ENCODE results near the gene NAT8L. TPM values are rescaled to one million over a fixed set of nuclear protein-coding genes. Genes with fewer than 3 reads are reported as not detected.

The NAT8L gene
- total and polyA plus RNA-seq, 2 donors: 0.09 to 0.43 TPM

DNA sequence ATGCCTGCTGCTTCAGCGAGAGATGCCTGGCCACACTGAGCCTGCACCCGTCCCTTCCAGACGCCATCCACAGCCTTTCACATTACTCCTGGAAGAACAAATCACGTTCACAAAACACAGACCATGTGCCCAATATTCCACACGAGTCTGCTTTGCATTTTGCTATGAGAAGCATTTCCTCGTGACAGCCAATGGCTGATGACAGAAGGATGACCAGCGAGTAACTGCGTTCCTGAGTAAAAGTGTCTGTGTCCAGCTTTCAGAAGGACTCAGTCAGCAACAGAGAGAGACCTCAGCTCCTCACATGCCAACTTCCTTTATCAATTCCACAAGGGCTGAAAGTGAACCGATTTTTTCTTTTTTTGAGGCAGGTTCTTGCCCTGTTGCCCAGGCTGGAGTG, 19.5 kb downstream of the NAT8L start:
- Histone ChIP-seq H3K4me1 (ENCODE audit: control insufficient read depth in 2 of 2, insufficient read depth in 2 of 2, low read length in 2 of 2) (no peaks in the 10 kb centered on the region), H3K9me3 (ENCODE audit: control insufficient read depth in 2 of 2, insufficient read depth in 1 of 2, low read length in 1 of 2) (no peaks in the 10 kb centered on the region), H3K4me3 (ENCODE audit: low read length in 2 of 2) (no peak overlapping the region), H3K27ac (ENCODE audit: low read depth in 1 of 2, low read length in 1 of 2) (no peak overlapping the region), H3K36me3 (ENCODE audit: control insufficient read depth in 2 of 2, insufficient read depth in 2 of 2, low read length in 1 of 2) (no peaks in the 10 kb centered on the region), H3K27me3 (ENCODE audit: control insufficient read depth in 2 of 2, insufficient read depth in 1 of 2, low read length in 1 of 2) (peaks cover 0 to 8% of the 10 kb centered on the region in 2 donors)
- DNase-seq (ENCODE audit: low read depth in 6 of 9, low spot score in 9 of 9): no peak
- 90% methylated on average over 9 of the region's 9 CpGs for WGBS

DNA sequence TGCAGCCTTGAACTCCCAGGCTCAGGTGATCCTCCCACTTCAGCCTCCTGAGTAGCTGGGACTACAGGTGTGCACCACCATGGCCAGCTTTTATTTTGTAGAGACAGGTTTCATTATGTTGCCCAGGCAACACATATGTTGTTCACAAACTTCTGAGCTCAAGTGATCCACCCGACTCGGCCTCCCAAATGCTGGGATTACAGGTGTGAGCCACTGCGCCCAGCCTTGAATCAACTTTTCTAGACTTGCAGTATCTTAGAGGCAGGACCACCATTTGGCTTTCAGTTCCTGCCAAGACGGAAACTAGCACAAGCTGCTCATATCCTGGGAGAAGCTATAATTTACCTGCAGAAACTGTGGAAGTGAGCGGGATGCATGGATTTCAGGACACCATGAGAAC, 19.9 kb downstream of the NAT8L start:
- peaks cover 0 to 8% of the 10 kb centered on the region in 2 donors for H3K27me3 ChIP-seq (ENCODE audit: control insufficient read depth in 2 of 2, insufficient read depth in 1 of 2, low read length in 1 of 2)
- H3K36me3 ChIP-seq (ENCODE audit: control insufficient read depth in 2 of 2, insufficient read depth in 2 of 2, low read length in 1 of 2): no peaks in the 10 kb centered on the region
- 96% methylated on average over 5 of the region's 5 CpGs for WGBS
- H3K4me3 ChIP-seq (ENCODE audit: low read length in 2 of 2): no peak overlapping the region
- no peaks in the 10 kb centered on the region for H3K4me1 ChIP-seq (ENCODE audit: control insufficient read depth in 2 of 2, insufficient read depth in 2 of 2, low read length in 2 of 2)
- H3K9me3 ChIP-seq (ENCODE audit: control insufficient read depth in 2 of 2, insufficient read depth in 1 of 2, low read length in 1 of 2): no peaks in the 10 kb centered on the region
- H3K27ac ChIP-seq (ENCODE audit: low read depth in 1 of 2, low read length in 1 of 2): no peak overlapping the region
- no peak for DNase-seq (ENCODE audit: low read depth in 6 of 9, low spot score in 9 of 9)

GRCh38 chr4:2079926-2080325, 20.8 kb downstream of the NAT8L start:
- no peak for DNase-seq (ENCODE audit: low read depth in 6 of 9, low spot score in 9 of 9)
- Histone ChIP-seq H3K36me3 (ENCODE audit: control insufficient read depth in 2 of 2, insufficient read depth in 2 of 2, low read length in 1 of 2) (no peaks in the 10 kb centered on the region), H3K4me3 (ENCODE audit: low read length in 2 of 2) (no peak overlapping the region), H3K27me3 (ENCODE audit: control insufficient read depth in 2 of 2, insufficient read depth in 1 of 2, low read length in 1 of 2) (peaks cover 0 to 13% of the 10 kb centered on the region in 2 donors), H3K9me3 (ENCODE audit: control insufficient read depth in 2 of 2, insufficient read depth in 1 of 2, low read length in 1 of 2) (no peaks in the 10 kb centered on the region), H3K4me1 (ENCODE audit: control insufficient read depth in 2 of 2, insufficient read depth in 2 of 2, low read length in 2 of 2) (no peaks in the 10 kb centered on the region), H3K27ac (ENCODE audit: low read depth in 1 of 2, low read length in 1 of 2) (no peak overlapping the region)
- 95% methylated on average over 9 of the region's 9 CpGs for WGBS

DNA sequence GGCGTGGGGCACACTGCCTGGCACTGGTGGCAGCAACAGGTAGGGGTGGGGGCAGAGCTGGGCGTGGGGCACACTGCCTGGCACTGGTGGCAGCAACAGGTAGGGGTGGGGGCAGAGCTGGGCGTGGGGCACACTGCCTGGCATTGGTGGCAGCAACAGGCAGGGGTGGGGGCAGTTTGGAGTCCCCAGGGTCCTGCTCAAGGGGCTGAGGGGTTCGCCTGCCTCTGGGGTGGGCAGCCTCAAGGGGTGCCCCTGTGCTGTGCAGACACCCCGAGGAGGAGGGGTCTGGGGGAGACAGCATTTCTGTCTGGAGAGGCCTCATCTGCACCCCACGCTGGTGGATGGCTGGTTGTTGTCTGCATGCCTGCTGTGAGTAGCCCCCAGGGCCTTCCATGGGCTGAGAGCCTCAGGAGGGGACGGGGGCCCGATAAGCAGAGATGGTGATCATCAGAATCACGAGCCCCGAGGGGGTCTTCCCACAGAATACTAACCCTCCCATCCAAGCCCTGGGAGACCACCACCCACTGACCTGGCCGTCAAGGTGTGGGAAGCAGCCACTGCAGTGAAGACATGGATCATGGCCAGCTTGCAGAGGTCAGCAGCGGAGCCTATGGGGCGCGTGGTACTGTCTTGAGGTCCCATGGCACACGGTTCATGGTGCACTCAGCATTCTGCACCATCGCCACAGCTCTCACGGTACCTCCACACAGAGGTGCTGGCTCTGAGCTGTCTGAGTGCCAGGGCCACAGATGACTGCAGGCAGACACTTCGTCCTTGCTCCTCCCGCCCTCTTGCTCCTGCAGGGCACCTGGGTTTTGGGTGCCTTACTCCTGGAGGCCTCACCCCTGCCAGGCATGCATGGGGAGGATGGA, 21.5 kb downstream of the NAT8L start:
- no peaks in the 10 kb centered on the region for H3K4me1 ChIP-seq (ENCODE audit: control insufficient read depth in 2 of 2, insufficient read depth in 2 of 2, low read length in 2 of 2)
- no peaks in the 10 kb centered on the region for H3K36me3 ChIP-seq (ENCODE audit: control insufficient read depth in 2 of 2, insufficient read depth in 2 of 2, low read length in 1 of 2)
- H3K27me3 ChIP-seq (ENCODE audit: control insufficient read depth in 2 of 2, insufficient read depth in 1 of 2, low read length in 1 of 2): peaks cover 0 to 14% of the 10 kb centered on the region in 2 donors
- no peak overlapping the region for H3K27ac ChIP-seq (ENCODE audit: low read depth in 1 of 2, low read length in 1 of 2)
- no peak overlapping the region for H3K4me3 ChIP-seq (ENCODE audit: low read length in 2 of 2)
- DNase-seq (ENCODE audit: low read depth in 6 of 9, low spot score in 9 of 9): no peak
- WGBS: 94% methylated on average over 19 of the region's 19 CpGs
- no peaks in the 10 kb centered on the region for H3K9me3 ChIP-seq (ENCODE audit: control insufficient read depth in 2 of 2, insufficient read depth in 1 of 2, low read length in 1 of 2)

DNA sequence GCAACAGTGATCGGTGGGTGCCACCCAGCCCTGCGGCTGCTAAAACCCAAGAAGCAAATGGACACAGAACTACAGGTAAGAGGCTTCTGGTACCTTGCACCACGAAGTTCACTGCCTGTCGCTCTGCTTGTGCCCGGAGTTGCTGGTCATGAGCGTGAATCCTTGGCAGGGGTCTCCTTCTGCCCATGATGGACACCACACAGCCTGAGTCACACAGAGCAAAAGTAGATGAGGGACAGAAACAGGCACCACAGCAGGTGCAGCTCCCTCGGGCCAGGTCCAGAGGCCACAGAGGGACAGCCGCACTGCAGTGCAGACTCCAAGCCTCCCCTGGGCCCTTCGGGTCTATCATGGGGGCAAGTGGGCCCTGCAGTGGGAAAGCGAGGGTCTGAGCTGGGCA, 22.4 kb downstream of the NAT8L start:
- Histone ChIP-seq H3K36me3 (ENCODE audit: control insufficient read depth in 2 of 2, insufficient read depth in 2 of 2, low read length in 1 of 2) (no peaks in the 10 kb centered on the region), H3K27me3 (ENCODE audit: control insufficient read depth in 2 of 2, insufficient read depth in 1 of 2, low read length in 1 of 2) (peaks cover 0 to 20% of the 10 kb centered on the region in 2 donors), H3K27ac (ENCODE audit: low read depth in 1 of 2, low read length in 1 of 2) (no peak overlapping the region), H3K4me1 (ENCODE audit: control insufficient read depth in 2 of 2, insufficient read depth in 2 of 2, low read length in 2 of 2) (no peaks in the 10 kb centered on the region), H3K4me3 (ENCODE audit: low read length in 2 of 2) (no peak overlapping the region), H3K9me3 (ENCODE audit: control insufficient read depth in 2 of 2, insufficient read depth in 1 of 2, low read length in 1 of 2) (no peaks in the 10 kb centered on the region)
- no peak for DNase-seq (ENCODE audit: low read depth in 6 of 9, low spot score in 9 of 9)
- WGBS: 94% methylated on average over 10 of the region's 10 CpGs

- WGBS: 90% methylated on average over 3 of the region's 3 CpGs
- no peak for DNase-seq (ENCODE audit: low read depth in 6 of 9, low spot score in 9 of 9)
- Histone ChIP-seq H3K9me3 (ENCODE audit: control insufficient read depth in 2 of 2, insufficient read depth in 1 of 2, low read length in 1 of 2) (no peaks in the 10 kb centered on the region), H3K27me3 (ENCODE audit: control insufficient read depth in 2 of 2, insufficient read depth in 1 of 2, low read length in 1 of 2) (peaks cover 0 to 24% of the 10 kb centered on the region in 2 donors), H3K4me1 (ENCODE audit: control insufficient read depth in 2 of 2, insufficient read depth in 2 of 2, low read length in 2 of 2) (no peaks in the 10 kb centered on the region), H3K27ac (ENCODE audit: low read depth in 1 of 2, low read length in 1 of 2) (no peak overlapping the region), H3K36me3 (ENCODE audit: control insufficient read depth in 2 of 2, insufficient read depth in 2 of 2, low read length in 1 of 2) (no peaks in the 10 kb centered on the region), H3K4me3 (ENCODE audit: low read length in 2 of 2) (no peak overlapping the region)
Measured at GRCh38 chr4:2082118-2082517, 23.0 kb downstream of the NAT8L start.

DNA sequence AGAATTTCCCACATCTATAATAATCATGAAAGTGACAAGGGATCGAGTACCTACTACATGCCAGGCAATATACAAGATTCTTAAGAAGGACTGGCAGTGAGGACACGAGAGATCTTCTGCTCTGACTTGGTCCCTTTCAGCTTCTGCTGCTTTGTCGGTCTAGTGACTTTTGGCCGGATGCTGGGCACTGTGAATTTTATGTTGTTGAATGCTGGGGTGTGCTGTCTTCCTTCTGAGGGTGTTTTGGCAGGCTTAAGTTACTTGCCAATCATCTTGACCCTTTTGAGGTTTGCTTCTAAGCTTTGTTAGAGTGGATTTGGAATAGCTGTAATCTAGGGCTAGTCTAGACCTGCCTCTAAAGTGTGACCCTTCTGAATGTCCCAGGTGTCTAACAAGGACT, 23.5 kb downstream of the NAT8L start:
- no peak for DNase-seq (ENCODE audit: low read depth in 6 of 9, low spot score in 9 of 9)
- H3K4me3 ChIP-seq (ENCODE audit: low read length in 2 of 2): no peak overlapping the region
- H3K27ac ChIP-seq (ENCODE audit: low read depth in 1 of 2, low read length in 1 of 2): no peak overlapping the region
- no peaks in the 10 kb centered on the region for H3K36me3 ChIP-seq (ENCODE audit: control insufficient read depth in 2 of 2, insufficient read depth in 2 of 2, low read length in 1 of 2)
- 92% methylated on average over 4 of the region's 4 CpGs for WGBS
- H3K27me3 ChIP-seq (ENCODE audit: control insufficient read depth in 2 of 2, insufficient read depth in 1 of 2, low read length in 1 of 2): peaks cover 0 to 24% of the 10 kb centered on the region in 2 donors
- H3K9me3 ChIP-seq (ENCODE audit: control insufficient read depth in 2 of 2, insufficient read depth in 1 of 2, low read length in 1 of 2): no peaks in the 10 kb centered on the region
- H3K4me1 ChIP-seq (ENCODE audit: control insufficient read depth in 2 of 2, insufficient read depth in 2 of 2, low read length in 2 of 2): no peaks in the 10 kb centered on the region

DNA sequence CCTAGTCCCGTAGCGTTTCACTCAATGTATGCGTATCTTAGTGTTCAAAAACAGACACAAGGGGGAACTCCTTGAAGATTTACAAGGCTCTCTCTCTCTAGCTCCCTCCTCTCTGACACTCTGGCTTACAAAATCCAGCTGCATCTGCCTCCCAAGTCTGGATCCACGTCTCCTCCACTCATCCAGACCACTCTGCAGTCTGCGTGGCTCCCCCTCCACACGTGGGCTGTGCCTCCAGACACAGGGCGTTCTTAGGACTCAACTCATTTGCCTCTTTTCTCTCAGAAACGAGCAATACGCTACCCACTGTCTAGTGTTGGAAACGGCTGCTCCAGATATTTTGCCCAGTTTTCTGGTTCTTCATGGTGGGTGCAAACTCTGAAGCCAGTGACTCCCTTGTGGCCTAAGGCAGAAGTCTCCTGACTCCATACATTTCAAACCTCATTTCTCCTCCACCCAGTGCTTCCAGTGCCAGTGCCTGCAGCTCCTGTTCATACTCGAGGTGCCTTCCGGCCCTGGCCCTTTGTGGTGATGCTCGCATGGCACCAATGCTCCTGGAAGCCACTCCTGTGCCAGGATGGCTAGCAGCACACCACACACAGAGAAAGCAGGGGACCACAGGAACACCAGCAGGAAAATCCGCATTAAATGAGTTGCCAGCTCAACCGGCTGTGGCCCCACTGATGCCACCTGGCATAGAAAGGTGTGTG, 24.1 kb downstream of the NAT8L start:
- no peaks in the 10 kb centered on the region for H3K9me3 ChIP-seq (ENCODE audit: control insufficient read depth in 2 of 2, insufficient read depth in 1 of 2, low read length in 1 of 2)
- DNase-seq (ENCODE audit: low read depth in 6 of 9, low spot score in 9 of 9): no peak
- no peak overlapping the region for H3K27ac ChIP-seq (ENCODE audit: low read depth in 1 of 2, low read length in 1 of 2)
- no peak overlapping the region for H3K4me3 ChIP-seq (ENCODE audit: low read length in 2 of 2)
- no peaks in the 10 kb centered on the region for H3K4me1 ChIP-seq (ENCODE audit: control insufficient read depth in 2 of 2, insufficient read depth in 2 of 2, low read length in 2 of 2)
- H3K27me3 ChIP-seq (ENCODE audit: control insufficient read depth in 2 of 2, insufficient read depth in 1 of 2, low read length in 1 of 2): peaks cover 0 to 22% of the 10 kb centered on the region in 2 donors
- no peaks in the 10 kb centered on the region for H3K36me3 ChIP-seq (ENCODE audit: control insufficient read depth in 2 of 2, insufficient read depth in 2 of 2, low read length in 1 of 2)
- 92% methylated on average over 15 of the region's 15 CpGs for WGBS

GRCh38 chr4:2083826-2084160, 24.7 kb downstream of the NAT8L start:
- H3K36me3 ChIP-seq (ENCODE audit: control insufficient read depth in 2 of 2, insufficient read depth in 2 of 2, low read length in 1 of 2): no peaks in the 10 kb centered on the region
- H3K4me3 ChIP-seq (ENCODE audit: low read length in 2 of 2): no peak overlapping the region
- WGBS: 93% methylated on average over 6 of the region's 6 CpGs
- H3K9me3 ChIP-seq (ENCODE audit: control insufficient read depth in 2 of 2, insufficient read depth in 1 of 2, low read length in 1 of 2): no peaks in the 10 kb centered on the region
- peaks cover 0 to 22% of the 10 kb centered on the region in 2 donors for H3K27me3 ChIP-seq (ENCODE audit: control insufficient read depth in 2 of 2, insufficient read depth in 1 of 2, low read length in 1 of 2)
- H3K27ac ChIP-seq (ENCODE audit: low read depth in 1 of 2, low read length in 1 of 2): no peak overlapping the region
- no peaks in the 10 kb centered on the region for H3K4me1 ChIP-seq (ENCODE audit: control insufficient read depth in 2 of 2, insufficient read depth in 2 of 2, low read length in 2 of 2)
- no peak for DNase-seq (ENCODE audit: low read depth in 6 of 9, low spot score in 9 of 9)

Data from thymus (tissue), 11 donors.